IMR-90 (cell line): ENCODE measurements around the gene IBSP. TPM values are rescaled to one million over a fixed set of nuclear protein-coding genes. Genes with fewer than 3 reads are reported as not detected.

ENCODE experiments used
- ATAC-seq: fragments of 200-7000 bp; cut with Tn5 transposase; 2 replicates; pipeline ENCODE4 v1.9.1; 2020; ENCODE audit warnings: low read depth, mild to moderate bottlenecking, moderate library complexity
- BruUV-seq: library from RNA; stranded (reverse); fragments of 400-500 nt; replicated peaks from 2 replicates; lab custom pipeline; 2021; lab: Mats Ljungman, UMichigan
- CTCF ChIA-PET: fragments of 300-600 bp; formaldehyde crosslinking; extraction: SDS; loops from one replicate; lab custom pipeline; 2021; ENCODE audit warnings: antibody characterized with exemption; lab: Yijun Ruan, JAX
- POLR2A ChIA-PET: fragments of 300-600 bp; sonication (Branson Sonifier 250); formaldehyde crosslinking; loops from one replicate; lab custom pipeline; 2022; ENCODE audit warnings: antibody characterized with exemption; ENCODE audit not compliant: unreplicated experiment; lab: Charles Lee
- DNase-seq: peaks from one replicate; pipeline ENCODE4 v3.0.0; 2013
- H2AFZ ChIP-seq: replicated peaks from 2 replicates; pipeline ENCODE3; 2013; ENCODE audit warnings: low read length, mild to moderate bottlenecking; ENCODE audit not compliant: poor library complexity
- H2AK5ac ChIP-seq: 2 replicates; pipeline ENCODE4 v1.6.1; 2013; ENCODE audit warnings: low read depth, low read length, inconsistent platforms
- H2AK9ac ChIP-seq: replicated peaks from 2 replicates; pipeline ENCODE3; 2013; ENCODE audit warnings: mild to moderate bottlenecking, low read depth, low read length, moderate library complexity; ENCODE audit not compliant: poor library complexity
- H2BK120ac ChIP-seq: 2 replicates; pipeline ENCODE4 v1.6.1; 2013; ENCODE audit warnings: low read depth, low read length, inconsistent platforms
- H2BK15ac ChIP-seq: 3 replicates; pipeline ENCODE4 v1.6.1; 2013; ENCODE audit warnings: low read depth, low read length, inconsistent platforms
- H2BK20ac ChIP-seq: 2 replicates; pipeline ENCODE4 v1.6.1; 2013; ENCODE audit warnings: low read depth, mild to moderate bottlenecking, inconsistent platforms, low read length, moderate library complexity
- H2BK5ac ChIP-seq: 2 replicates; pipeline ENCODE4 v1.6.1; 2013; ENCODE audit warnings: mild to moderate bottlenecking, low read depth, low read length, inconsistent platforms; ENCODE audit not compliant: poor library complexity, severe bottlenecking
- H3K14ac ChIP-seq: replicated peaks from 2 replicates; pipeline ENCODE4 v1.6.1; 2013; ENCODE audit warnings: low read depth, low read length, inconsistent platforms
- H3K18ac ChIP-seq: 2 replicates; pipeline ENCODE4 v1.6.1; 2013; ENCODE audit warnings: low read depth, low read length, control low read depth
- H3K23ac ChIP-seq: 2 replicates; pipeline ENCODE4 v1.6.1; 2013; ENCODE audit warnings: low read depth, low read length, inconsistent platforms
- H3K27ac ChIP-seq: 2 replicates; pipeline ENCODE4 v1.5.1; 2013; ENCODE audit warnings: mild to moderate bottlenecking, control low read depth, low read length; ENCODE audit not compliant: insufficient read depth
- H3K27me3 ChIP-seq: 2 replicates; pipeline ENCODE4 v1.6.1; 2013; ENCODE audit warnings: low read length; ENCODE audit not compliant: control insufficient read depth, insufficient read depth
- H3K36me3 ChIP-seq: 2 replicates; pipeline ENCODE4 v1.6.1; 2013; ENCODE audit warnings: low read length, mixed read lengths; ENCODE audit not compliant: control insufficient read depth, insufficient read depth
- H3K4ac ChIP-seq: 2 replicates; pipeline ENCODE4 v1.6.1; 2013; ENCODE audit warnings: low read depth, low read length, inconsistent platforms
- H3K4me1 ChIP-seq: 2 replicates; pipeline ENCODE4 v1.6.1; 2013; ENCODE audit warnings: low read length, mixed read lengths; ENCODE audit not compliant: control insufficient read depth, insufficient read depth
- H3K4me2 ChIP-seq: 2 replicates; pipeline ENCODE4 v1.6.1; 2013; ENCODE audit warnings: low read depth, mild to moderate bottlenecking, control low read depth, low read length, moderate library complexity
- H3K4me3 ChIP-seq: 2 replicates; pipeline ENCODE4 v1.5.1; 2013; ENCODE audit warnings: low read depth, mild to moderate bottlenecking, control low read depth, low read length, moderate library complexity; ENCODE audit not compliant: insufficient read depth
- H3K56ac ChIP-seq: 2 replicates; pipeline ENCODE4 v1.6.1; 2013; ENCODE audit warnings: low read length, inconsistent platforms; ENCODE audit not compliant: insufficient read depth; ENCODE audit errors: extremely low read depth
- H3K79me1 ChIP-seq, 2 experiments: 2 replicates each; pipeline ENCODE4 v1.6.1; 2013; ENCODE audit warnings: low read length in 2 of 2, inconsistent platforms in 1 of 2, low read depth in 1 of 2
- H3K9ac ChIP-seq: 2 replicates; pipeline ENCODE4 v1.6.1; 2013; ENCODE audit warnings: low read depth, low read length, control low read depth
- H3K9me1 ChIP-seq: 2 replicates; pipeline ENCODE4 v1.6.1; 2013; ENCODE audit warnings: low read length, inconsistent platforms; ENCODE audit not compliant: insufficient read depth
- H3K9me3 ChIP-seq: 2 replicates; pipeline ENCODE4 v1.6.1; 2013; ENCODE audit warnings: low read length; ENCODE audit not compliant: control insufficient read depth, insufficient read depth
- H4K20me1 ChIP-seq: 2 replicates; pipeline ENCODE4 v1.6.1; 2013; ENCODE audit warnings: low read length, inconsistent platforms; ENCODE audit not compliant: insufficient read depth
- H4K5ac ChIP-seq: 2 replicates; pipeline ENCODE4 v1.6.1; 2013; ENCODE audit warnings: mild to moderate bottlenecking, low read depth, low read length, control low read depth
- H4K8ac ChIP-seq, 2 experiments: 2 replicates each; pipeline ENCODE4 v1.6.1; 2013; ENCODE audit warnings: low read depth in 2 of 2, low read length in 2 of 2, control low read depth in 1 of 2, inconsistent platforms in 1 of 2
- H4K91ac ChIP-seq: 2 replicates; pipeline ENCODE4 v1.6.1; 2013; ENCODE audit warnings: low read depth, low read length, inconsistent platforms; ENCODE audit not compliant: insufficient read depth
- BHLHE40 ChIP-seq: fragments of 150-350 bp; IDR thresholded peaks from 2 replicates; pipeline ENCODE4 v1.6.1; 2016; ENCODE audit warnings: mild to moderate bottlenecking, low read depth, low read length
- CEBPB ChIP-seq: IDR thresholded peaks from 2 replicates; pipeline ENCODE4 v1.6.1; 2012; ENCODE audit warnings: low read depth, low read length, improper control_type of control experiment
- CHD1 ChIP-seq: IDR thresholded peaks from 2 replicates; pipeline ENCODE4 v1.6.1; 2012; ENCODE audit warnings: low read depth, low read length, improper control_type of control experiment
- FOS ChIP-seq: fragments of 150-350 bp; IDR thresholded peaks from 2 replicates; pipeline ENCODE4 v1.6.1; 2016; ENCODE audit warnings: low read depth, low read length
- MAZ ChIP-seq: IDR thresholded peaks from 2 replicates; pipeline ENCODE4 v1.6.1; 2012; ENCODE audit warnings: low read depth, mild to moderate bottlenecking, low read length, improper control_type of control experiment, moderate library complexity, borderline replicate concordance
- MXI1 ChIP-seq: IDR thresholded peaks from 2 replicates; pipeline ENCODE4 v1.6.1; 2012; ENCODE audit warnings: low read depth, mild to moderate bottlenecking, low read length, moderate library complexity, borderline replicate concordance
- POLR2A ChIP-seq: IDR thresholded peaks from 2 replicates; pipeline ENCODE4 v1.6.1; 2012; ENCODE audit warnings: mild to moderate bottlenecking, low read depth, low read length
- RAD21 ChIP-seq: IDR thresholded peaks from 2 replicates; pipeline ENCODE4 v1.6.1; 2012; ENCODE audit warnings: low read length, improper control_type of control experiment
- RCOR1 ChIP-seq: IDR thresholded peaks from 2 replicates; pipeline ENCODE4 v1.6.1; 2012; ENCODE audit warnings: mild to moderate bottlenecking, low read length, improper control_type of control experiment; ENCODE audit not compliant: insufficient replicate concordance
- SMC3 ChIP-seq: fragments of 150-350 bp; IDR thresholded peaks from 2 replicates; pipeline ENCODE4 v1.6.1; 2016; ENCODE audit warnings: low read depth, mild to moderate bottlenecking, antibody characterized with exemption, low read length, moderate library complexity
- USF2 ChIP-seq: fragments of 150-350 bp; IDR thresholded peaks from 2 replicates; pipeline ENCODE4 v1.6.1; 2017; ENCODE audit warnings: mild to moderate bottlenecking, antibody characterized with exemption, low read length, low read depth
- WGBS, 2 experiments: methylation state at CpG; one replicate each; pipeline versions ENCODE4 v1.1.5 to v1.1.7; 2013; ENCODE audit warnings: missing lambda C conversion rate in 2 of 2; ENCODE audit not compliant: insufficient read length in 1 of 2; ENCODE audit errors: extremely low coverage in 2 of 2; 5-methylcytosine and 5-hydroxymethylcytosine counted together
- dilution Hi-C: fragments of 300-500 bp; cut with HindIII; formaldehyde crosslinking; loops from one replicate; pipeline ENCODE4 v1.14.3; 2018; ENCODE audit warnings: low sequenced_read_pairs; ENCODE audit not compliant: unreplicated experiment
- in situ Hi-C: fragments of 300-500 bp; cut with MboI; formaldehyde crosslinking; loops from 3 replicates; pipeline ENCODE4 v1.14.3; 2019; ENCODE audit warnings: low sequenced_read_pairs, inconsistent platforms, mixed read lengths
- intact Hi-C: fragments of 100-400 bp; cut with micrococcal nuclease; formaldehyde crosslinking; loops from 2 replicates; pipeline ENCODE4 v1.10.0; 2022
- polyA plus RNA-seq, 3 experiments: library from polyadenylated mRNA; depleted of rRNA; stranded (reverse); fragments of >200 nt; gene quantifications; 2 replicates each; pipeline ENCODE4 v1.2.3, GENCODE V29; 2012; ENCODE audit warnings: low replicate concordance in 1 of 3
- total RNA-seq: library from RNA; depleted of rRNA; stranded (reverse); fragments of >200 nt; gene quantifications from 2 replicates; pipeline ENCODE4 v1.2.3, GENCODE V29; 2012
- TF ChIP-seq, protein P1 (sequence below): conservative IDR thresholded peaks from 2 replicates; pipeline ENCODE4 v1.5.1; 2012; ENCODE audit warnings: mild to moderate bottlenecking, low read depth, low read length, improper control_type of control experiment

The IBSP gene
- total and polyA plus RNA-seq, 2 of the 4 experiments (the other 2 are of a cell fraction) = not detected

- H4K91ac ChIP-seq = no peak overlapping the region
- H3K9ac ChIP-seq = no peak overlapping the region
- H2BK120ac ChIP-seq = no peak overlapping the region
- dilution Hi-C loops = no loop called here
- H3K36me3 ChIP-seq = no peaks in the 10 kb centered on the region
- H3K27me3 ChIP-seq = no peaks in the 10 kb centered on the region
- H4K5ac ChIP-seq = no peak overlapping the region
- H4K8ac ChIP-seq = no peak overlapping the region
- H3K9me3 ChIP-seq = no peaks in the 10 kb centered on the region
- H2AK5ac ChIP-seq = no peak overlapping the region
- WGBS, 2 experiments = no CpG with 5 or more reads among the region's 2 CpGs
- ATAC-seq (no peak), DNase-seq (no peak)
- no peaks in the 10 kb centered on the region for H4K20me1 ChIP-seq
- no peak overlapping the region for H3K27ac ChIP-seq
- H3K79me1 ChIP-seq = no peaks in the 10 kb centered on the region
- CTCF ChIA-PET = interaction anchor here (1.0 kb wide), 1 partner anchor 14 kb away, joined by 3 read pairs; no protein-coding TSS in a partner anchor
- no peak overlapping the region for H3K4me3 ChIP-seq
- H2AFZ ChIP-seq = no peak overlapping the region
- no peak overlapping the region for H3K14ac ChIP-seq
- H3K4me1 ChIP-seq = no peaks in the 10 kb centered on the region
- no peaks in the 10 kb centered on the region for H3K9me1 ChIP-seq
- no TSS peak for BruUV-seq
- no peak overlapping the region for H3K18ac ChIP-seq
- no peak overlapping the region for H2BK20ac ChIP-seq
- no peak overlapping the region for H3K23ac ChIP-seq
- no peak overlapping the region for H2BK5ac ChIP-seq
- POLR2A ChIA-PET = no interaction called here
- no peak overlapping the region for H2BK15ac ChIP-seq
- TF ChIP-seq RCOR1 (no peak), CEBPB (no peak), RAD21 (no peak), FOS (no peak), POLR2A (no peak), MXI1 (no peak), USF2 (no peak), SMC3 (no peak), BHLHE40 (no peak), MAZ (no peak), CHD1 (no peak)
- TF ChIP-seq, protein P1, sequence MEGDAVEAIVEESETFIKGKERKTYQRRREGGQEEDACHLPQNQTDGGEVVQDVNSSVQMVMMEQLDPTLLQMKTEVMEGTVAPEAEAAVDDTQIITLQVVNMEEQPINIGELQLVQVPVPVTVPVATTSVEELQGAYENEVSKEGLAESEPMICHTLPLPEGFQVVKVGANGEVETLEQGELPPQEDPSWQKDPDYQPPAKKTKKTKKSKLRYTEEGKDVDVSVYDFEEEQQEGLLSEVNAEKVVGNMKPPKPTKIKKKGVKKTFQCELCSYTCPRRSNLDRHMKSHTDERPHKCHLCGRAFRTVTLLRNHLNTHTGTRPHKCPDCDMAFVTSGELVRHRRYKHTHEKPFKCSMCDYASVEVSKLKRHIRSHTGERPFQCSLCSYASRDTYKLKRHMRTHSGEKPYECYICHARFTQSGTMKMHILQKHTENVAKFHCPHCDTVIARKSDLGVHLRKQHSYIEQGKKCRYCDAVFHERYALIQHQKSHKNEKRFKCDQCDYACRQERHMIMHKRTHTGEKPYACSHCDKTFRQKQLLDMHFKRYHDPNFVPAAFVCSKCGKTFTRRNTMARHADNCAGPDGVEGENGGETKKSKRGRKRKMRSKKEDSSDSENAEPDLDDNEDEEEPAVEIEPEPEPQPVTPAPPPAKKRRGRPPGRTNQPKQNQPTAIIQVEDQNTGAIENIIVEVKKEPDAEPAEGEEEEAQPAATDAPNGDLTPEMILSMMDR = no peak
- no peak overlapping the region for H3K4ac ChIP-seq
- H2AK9ac ChIP-seq = no peak overlapping the region
- in situ Hi-C loops = no loop called here
- intact Hi-C loops = no loop called here
- no peak overlapping the region for H3K56ac ChIP-seq
- no peak overlapping the region for H3K4me2 ChIP-seq
These were observed 5.5 kb downstream of the IBSP start for GRCh38 chr4:87804871-87805270.
